NB4 (cell line): ENCODE measurements around the gene AGBL2.

ENCODE experiments used
- CTCF ChIP-seq: IDR thresholded peaks from one replicate; pipeline ENCODE4 v1.5.1; 2012; ENCODE audit warnings: low read depth, low read length
- POLR2A ChIP-seq: IDR thresholded peaks from 2 replicates; pipeline ENCODE4 v1.6.1; 2011; ENCODE audit warnings: mild to moderate bottlenecking; ENCODE audit not compliant: insufficient read length; ENCODE audit errors: extremely low read depth
- TF ChIP-seq, protein P1 (sequence below): IDR thresholded peaks from 2 replicates; pipeline ENCODE4 v1.6.1; 2011; ENCODE audit warnings: low read depth, low read length

DNA sequence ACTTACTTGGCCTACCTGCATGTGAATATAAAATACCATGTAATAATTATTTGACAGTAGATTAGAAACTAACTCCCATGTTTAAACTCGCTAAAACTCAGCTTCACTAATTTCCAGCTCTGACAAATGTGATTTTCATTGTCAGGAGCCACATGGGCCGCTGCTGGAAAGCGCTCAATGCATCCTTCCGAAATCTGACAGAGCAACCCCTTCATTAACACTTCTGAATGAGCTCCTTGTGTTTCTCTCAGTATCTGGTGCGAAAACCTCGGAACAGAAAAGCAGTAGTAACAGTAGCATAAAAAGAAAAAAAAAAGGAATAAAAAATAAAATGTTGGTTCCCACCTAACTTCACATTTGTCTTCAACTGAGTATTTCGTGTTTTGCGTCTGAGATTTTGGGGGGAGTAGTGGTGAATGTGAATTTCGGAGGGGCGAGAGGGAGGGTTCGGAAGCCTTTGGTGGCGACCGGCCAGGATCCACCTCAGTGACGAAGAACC is 73.5 kb downstream of the AGBL2 start:
- TF ChIP-seq CTCF (no peak), POLR2A (no peak)
- TF ChIP-seq, protein P1, sequence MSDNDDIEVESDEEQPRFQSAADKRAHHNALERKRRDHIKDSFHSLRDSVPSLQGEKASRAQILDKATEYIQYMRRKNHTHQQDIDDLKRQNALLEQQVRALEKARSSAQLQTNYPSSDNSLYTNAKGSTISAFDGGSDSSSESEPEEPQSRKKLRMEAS: no peak
